GM19455 (cell line): ENCODE results near the gene PXDN.
"Not testable (repeated sequence)": the region's sequence is repeated elsewhere in the genome, so short reads cannot be mapped to it uniquely, and the experiment has no call there.

Experiments used
- ATAC-seq: cut with Tn5 transposase; IDR thresholded peaks from one replicate; pipeline ENCODE4 v1.9.1; 2021; ENCODE audit not compliant: unreplicated experiment

Gene PXDN

DNA sequence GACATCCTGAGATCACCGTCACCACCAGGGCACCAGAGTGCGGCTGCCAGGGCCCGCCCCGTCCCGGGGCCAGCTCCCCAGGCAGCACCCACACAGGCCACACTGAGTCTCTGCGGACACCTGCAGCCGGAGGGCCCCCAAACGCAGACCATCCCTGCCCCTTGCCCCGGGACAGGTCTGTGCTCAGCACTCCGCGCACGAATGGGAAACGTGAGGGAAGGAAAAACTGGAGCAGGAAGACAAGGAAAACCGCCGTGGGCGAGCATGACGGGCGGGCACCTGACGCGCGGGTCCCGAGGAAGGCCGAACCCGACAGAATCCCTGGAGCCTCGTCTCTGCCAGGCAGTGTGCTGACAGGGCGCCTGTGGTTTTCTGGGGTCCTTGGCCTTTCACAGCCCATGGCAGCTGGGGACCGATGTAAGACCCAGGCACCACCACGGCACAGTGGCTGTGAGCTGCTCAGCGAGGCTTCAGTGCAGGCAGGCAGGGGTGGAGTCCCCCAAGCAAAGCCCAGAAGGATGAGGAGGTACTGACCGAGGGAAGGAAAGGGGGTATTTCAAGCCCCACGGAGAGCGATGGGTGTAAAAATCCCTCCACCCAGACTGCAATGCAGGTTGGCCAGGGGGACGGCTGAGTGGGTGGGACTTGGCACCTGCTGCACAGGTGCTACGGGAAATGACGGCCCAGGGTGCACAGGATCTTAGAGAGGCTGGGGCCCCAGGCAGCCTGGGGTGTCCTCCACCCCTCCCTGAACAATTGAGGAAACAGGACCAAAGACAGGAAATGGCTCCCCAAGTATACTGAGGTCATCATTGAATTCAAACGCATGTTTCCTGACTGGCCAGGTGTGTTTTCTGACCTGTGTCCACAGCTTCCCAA is 59.0 kb downstream of the PXDN start:
- ATAC-seq = no peak

DNA sequence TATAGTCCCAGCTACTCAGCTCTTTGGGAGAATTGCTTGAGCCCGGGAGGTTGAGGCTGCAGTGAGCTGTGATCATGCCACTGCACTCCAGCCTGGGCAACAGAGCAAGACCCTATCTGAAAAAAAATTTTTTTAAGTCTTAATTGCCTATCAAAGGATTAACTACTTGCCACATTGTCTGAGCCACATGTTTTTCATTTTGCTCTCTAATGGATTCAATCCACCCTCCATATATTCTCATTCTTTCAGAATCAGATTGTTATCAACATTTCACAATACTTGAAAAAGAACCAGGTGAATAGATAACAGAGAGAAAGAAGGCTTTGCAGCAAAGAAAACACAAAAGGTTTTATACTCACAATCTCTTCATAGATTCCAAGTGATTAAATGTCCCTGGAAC is 61.0 kb downstream of the PXDN start:
- ATAC-seq = no peak

DNA sequence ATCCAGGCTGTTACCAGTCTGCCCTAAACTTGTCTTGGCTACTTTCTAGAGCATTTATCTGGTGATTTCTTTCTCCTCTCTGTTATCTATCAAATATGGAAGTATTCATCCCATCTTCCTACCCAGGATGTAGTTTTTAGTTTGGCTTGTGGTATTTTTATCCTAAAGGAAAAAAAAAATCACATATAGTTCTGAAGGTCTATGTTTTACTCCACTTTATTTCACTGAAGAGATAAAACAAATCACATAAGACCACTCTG is 62.2 kb downstream of the PXDN start:
- no peak for ATAC-seq

DNA sequence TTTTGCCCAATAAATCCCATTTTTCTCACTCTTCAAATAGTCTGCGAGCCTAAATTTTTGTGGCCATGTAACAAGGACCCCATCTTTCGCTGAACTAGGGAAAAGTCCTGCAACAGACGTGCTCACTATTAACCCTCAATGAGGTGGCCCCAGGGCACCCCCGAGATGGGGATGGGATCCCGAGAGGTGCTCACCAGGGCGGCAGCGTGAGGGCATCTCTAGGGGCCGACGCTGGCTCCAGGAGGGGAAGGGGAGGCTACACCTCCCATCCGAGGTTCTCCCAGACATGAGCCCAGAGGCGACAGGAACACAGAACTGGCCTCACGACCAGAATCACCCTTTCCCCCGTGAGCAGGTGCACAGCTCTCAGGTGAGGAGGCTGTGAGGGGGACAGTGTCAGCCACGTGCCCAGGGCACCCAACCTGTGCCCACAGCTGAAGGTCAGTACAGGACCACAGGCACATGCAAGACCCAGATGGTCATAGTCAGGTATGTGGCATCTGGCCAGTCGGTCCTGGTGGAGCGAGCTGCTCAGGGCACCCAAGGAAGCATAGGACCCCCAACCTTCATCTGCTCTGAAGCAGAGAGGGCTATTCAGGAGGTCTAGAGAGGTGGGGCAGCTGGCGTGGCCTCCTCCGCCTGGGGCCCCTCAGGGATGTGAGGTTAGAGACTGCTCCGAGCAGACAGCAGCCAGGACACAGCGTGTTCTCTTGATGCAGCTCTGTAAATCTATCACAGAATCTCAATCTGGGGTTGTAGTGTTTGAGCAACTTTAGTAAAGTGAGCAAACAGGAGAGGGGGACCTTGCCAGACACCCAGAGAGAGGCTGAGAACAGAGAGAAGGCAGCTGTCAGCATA is 62.8 kb downstream of the PXDN start:
- no peak for ATAC-seq

DNA sequence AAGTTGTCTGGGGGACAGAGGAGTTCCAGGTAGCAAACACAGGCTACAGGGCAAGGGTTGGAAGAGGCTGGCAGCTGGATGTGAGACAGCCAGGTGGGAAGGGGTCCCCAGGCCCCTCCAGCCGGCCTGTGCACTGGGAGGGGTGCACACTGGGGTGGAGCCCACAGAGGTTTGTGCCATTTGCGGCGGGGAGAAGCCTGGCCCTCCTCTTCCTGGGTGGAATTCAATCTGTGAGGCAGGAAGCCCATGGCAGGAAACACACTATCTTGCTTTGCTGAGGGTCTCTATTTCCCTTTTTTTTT is 63.3 kb downstream of the PXDN start:
- no peak for ATAC-seq

DNA sequence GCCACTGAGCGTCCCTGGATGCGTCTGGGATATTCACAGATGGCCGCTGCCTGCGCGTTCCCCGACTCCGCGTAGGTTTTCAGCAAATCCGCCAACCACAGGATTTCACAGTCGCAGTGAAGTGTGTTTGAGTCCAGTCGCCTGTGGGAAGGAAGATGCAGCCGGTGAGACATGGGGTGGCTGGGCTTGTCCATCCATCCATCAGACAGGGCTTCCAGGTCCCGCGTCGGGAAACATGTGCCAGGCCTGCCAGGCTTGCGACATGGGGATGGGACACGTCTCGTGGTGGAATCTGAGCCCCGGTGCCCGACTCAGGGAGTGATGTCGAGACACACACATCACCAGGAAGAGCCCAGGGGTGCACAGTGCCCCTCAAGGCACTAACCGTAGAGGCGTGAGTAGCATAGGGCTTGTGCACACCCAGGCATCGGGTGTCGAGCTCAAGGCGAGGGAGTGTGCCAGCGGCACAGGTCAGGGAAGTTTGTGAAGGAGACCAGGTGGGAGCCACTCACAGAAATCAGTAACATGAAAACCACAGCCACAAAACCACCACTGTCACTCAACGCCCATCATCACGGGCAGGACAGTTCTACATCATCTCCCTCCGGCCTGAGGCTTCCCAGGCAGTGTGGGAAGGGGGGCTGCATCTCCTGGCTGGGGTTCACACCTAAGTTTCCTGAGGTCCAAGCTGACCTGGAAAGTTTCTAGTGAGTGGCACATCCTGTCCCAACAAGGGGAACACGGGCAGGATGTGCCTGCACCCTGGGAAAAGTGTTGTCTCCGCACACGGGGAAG is 63.9 kb downstream of the PXDN start:
- ATAC-seq = no peak

DNA sequence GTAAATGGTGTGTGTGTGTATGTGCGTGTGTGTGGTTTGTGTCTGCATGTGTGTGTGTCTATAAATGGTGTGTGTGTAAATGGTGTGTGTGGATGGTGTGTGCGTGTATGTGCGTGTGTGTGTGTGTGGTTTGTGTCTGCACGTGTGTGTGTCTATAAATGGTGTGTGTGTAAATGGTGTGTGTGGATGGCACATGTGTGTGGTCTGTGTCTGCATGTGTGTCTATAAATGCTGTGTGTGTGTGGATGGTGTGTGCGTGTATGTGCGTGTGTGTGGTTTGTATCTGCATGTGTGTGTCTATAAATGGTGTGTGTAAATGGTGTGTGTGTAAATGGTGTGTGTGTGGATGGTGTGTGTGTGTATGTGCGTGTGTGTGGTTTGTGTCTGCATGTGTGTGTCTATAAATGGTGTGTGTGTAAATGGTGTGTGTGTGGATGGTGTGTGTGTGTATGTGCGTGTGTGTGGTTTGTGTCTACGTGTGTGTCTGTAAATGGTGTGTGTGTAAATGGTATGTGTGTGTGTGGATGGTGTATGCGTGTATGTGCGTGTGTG is 64.8 kb downstream of the PXDN start:
- ATAC-seq = not testable (repeated sequence)

DNA sequence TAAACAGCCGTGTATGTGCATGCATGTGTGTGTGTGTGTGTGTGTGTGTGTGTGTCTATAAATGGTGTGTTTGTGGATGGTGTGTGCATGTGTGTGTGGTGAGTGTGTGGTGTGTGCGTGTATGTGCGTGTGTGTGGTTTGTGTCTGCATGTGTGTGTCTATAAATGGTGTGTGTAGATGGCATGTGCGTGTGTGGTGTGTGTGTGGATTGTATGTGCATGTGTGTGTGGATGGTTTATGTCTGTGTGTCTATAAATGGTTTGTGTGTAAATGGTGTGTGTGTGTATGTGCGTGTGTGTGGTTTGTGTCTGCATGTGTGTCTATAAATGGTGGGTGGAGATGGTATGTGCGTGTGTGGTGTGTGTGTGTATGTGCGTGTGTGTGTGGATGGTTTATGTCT is 65.2 kb downstream of the PXDN start:
- not testable (repeated sequence) for ATAC-seq

DNA sequence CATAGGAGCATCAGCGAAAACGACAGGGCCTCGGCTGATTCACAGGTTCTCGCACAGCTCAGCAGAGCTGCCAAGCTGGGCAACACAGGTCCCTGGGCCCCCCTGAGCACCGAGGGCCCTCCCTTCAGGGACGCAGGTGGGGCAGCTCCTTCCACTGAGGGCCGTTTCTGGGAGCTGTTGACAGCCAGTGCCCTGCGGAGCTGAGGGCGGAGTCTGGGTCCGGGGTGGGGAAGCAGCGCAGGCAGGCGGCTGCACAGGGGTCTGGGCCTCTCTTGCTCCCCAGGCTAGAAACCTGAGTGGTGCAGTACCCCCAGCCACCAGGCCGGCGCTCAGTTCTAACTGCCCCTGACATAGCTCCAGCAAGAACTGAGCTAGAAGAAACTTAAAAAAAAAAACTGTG is 65.7 kb downstream of the PXDN start:
- no peak for ATAC-seq

DNA sequence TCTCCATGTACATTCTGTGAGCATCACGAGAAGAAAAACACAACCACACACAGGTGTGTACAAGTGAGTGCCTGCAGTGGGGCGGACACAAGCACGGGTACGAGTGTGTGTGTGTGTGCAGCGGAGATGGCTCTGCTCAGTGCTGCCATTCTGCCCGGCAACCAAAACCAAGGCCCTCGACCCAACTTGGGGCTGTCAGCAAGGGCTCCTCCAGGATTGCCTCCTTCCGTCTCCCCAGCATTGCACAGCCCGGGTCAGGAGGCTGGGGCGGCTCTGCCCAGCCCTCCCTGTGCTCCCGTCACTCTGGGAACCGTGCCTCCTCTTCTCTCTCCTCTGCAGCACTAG is 66.5 kb downstream of the PXDN start:
- no peak for ATAC-seq

DNA sequence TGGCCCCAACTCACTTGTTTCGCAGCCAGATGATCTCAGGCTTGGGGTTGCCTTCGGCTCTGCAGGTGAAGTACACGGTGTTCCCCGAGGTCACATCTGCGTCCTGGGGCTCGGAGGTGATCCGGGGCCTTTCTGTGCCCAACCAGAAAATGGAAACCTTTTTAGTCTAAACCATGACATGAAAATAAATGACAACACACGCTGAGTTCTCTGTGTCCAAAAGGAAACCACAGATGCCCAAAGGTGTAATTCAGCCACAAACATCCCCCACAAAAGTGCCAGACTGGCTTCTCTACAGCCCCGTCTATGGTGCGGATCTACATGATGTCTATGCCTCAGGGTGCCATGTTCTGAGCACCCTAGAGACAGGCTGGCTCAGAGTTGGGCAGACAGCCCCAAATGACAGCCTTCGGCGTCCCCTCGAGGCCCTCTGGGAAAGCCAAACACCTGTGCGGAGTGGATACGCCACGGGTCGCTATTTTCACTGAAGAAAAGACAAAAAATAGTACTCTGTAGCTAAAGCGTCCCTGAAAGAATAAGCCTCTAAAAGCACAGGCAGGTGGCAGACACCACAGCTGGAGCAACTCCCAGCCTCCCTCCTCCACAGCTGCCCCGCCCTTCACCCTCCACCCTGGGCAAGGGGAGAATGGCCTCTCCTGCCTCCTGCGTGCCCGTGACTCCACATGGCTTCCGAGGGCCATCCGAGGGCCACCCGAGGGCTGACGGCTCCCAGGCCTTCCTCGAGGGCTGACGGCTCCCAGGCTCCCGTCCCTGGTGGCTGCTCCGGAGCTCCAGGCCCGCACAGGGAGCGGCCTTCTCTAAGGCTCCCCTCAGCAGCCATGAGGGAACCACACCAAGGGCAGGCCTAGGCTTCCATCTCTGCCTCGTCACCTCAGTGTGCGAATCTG is 67.1 kb downstream of the PXDN start:
- no peak for ATAC-seq

DNA sequence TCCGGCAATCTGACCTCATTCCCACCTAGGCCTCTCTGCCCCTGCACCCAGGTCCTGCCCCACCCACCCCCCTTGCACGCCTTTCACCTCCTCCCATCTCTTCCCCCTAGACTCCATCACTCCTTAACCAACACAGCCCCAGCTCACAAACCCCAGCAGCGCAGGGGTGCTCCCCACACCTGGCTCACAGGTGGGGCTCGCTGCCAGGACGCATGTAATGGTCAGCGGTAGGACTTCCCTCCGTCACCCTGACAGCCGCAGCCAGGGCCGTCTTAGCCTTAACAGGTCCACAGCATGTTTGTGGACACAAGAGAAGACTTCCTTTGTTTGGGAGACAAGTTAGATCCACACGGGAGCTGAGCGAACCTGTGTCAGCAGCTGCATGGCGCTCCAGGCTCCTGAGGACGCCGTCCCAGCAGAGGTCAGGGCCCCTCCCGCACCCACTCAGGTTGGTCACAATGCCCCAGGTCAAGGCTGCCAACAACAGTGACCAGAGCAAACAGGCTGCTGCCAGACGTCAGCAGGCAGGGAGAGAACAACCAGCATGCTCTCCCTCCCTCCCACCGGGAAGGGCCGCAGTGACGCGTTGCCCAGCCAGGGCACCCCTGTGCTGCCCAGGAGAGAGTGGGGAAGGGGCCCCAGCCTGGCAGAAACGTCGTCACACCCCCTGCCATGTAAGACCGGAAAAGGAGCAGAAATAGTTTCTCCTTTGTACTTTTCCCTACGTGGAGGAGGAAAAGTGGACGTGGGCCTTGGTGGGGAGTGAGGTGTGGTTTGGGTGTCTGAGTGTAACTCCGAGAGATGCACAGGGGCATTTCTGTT is 68.0 kb downstream of the PXDN start:
- ATAC-seq = no peak

DNA sequence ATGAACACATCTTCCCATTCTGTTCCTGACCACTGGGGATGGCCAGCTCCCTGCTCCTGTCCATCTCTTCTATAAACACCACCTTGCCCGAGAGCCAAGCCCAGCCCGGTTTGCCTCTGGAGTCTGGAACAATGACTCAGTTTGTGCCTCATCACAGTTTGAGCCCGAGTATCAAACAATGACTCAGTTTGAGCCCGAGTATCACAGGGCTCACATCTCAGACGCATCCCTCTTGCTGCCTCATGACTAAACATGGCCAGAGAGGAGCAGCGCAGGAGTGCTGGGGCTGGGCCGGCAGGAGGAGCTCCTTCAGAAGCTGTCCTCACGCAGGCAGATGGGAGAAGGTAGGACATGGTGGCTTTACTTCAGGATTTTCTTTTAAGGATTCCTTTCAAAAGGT is 68.7 kb downstream of the PXDN start:
- no peak for ATAC-seq

DNA sequence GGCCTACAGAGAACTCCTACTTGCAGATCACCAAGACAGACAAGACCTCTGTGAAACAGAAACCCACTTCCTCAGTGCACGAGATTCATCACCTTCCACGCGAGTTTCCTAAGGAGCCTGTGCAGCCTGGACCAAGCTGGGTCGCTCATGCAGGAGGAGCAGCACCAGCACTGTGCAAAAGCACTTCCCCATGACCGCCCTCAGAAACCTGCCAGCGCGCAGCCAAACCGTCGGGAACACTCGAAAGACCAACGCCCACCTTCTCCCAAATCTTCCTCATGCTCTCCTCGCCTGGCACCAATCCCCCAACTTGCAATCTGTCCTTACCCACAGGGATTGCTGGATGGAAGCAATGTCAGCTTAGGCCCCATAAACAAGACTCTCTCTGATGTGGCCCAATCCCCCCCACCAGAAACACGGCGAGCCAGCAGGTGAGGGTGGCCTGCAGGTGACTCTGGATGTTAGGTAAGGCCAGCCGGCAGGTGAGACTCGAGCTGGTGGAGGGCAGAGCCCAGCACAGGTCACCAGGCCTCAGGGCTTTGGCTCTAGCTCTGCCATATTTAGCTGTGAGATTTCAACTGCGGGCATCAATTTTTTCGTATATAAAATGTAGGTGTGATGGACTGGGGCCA is 69.4 kb downstream of the PXDN start:
- no peak for ATAC-seq

DNA sequence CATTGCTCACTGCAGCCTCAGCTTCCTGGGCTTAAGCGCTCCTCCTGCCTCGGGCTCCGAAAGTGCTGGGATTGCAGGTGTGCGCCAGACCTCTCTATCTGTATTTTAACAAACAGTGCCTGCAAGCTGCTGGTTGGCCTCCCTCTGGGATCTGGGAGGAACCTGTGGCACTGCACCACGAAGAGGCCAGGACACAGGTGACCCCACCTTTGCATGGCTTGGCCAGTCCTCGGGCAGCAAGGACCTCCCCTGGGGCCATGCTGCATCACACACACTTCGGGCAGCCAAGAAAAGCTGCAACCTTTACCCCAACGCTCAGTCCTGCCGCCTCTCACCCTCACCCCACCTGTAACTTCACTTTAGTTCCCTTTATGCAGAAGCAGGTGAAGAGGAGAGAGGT is 70.0 kb downstream of the PXDN start:
- ATAC-seq = no peak

DNA sequence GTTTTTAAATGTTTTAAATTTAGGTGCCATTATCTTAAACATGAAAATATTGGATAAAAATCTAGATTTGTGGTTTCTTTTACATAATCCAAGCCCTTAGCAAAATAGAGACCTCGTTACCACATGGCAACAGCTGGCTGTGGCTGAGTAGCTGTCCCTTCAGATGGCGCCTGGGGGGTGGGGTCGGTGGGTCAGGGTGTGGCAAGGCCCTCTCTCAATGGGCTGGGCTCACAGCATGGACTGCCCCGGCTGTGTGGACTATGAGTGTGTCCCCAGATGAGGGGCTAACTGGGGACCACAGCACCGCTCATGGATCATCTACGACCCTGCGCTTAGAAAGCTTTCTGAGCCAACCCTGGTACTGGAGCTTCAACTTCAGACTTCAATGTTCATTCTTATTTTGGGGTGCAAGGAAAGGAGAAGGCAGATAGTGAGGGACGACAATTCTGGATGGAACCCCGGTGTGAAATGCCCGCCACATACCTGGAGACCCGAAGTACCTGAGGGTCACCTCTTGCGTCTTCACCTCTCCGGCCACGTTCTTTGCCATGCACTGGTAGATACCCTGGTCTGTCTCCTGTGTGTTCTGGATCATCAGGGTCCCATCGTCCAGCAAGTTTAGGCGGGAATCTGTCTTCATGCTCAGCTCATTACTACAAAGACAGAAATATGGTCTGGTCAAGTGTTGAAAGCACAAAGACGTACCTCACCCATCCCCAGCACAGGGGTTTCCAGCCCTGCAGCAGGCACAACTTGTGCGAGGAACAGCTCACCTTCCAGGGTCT is 71.0 kb downstream of the PXDN start:
- no peak for ATAC-seq

DNA sequence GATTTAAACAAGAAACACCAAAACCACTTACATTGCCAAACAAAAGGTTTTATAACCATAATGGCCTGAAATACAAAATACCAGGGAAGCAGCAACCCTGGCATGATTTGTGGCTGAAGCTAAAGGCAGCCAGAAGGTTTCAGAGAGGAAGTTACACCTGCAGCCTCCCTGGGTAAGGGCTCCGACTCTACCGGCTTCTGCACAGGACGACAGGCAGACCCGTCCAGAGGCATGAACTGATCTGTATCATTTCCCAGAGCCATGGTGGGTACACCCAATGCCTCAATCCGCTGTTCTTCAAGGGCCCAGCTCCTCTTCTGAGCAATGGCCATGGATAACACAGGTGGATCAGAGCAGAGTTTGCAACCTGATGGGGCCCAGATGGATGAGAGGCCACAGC is 71.6 kb downstream of the PXDN start:
- no peak for ATAC-seq

DNA sequence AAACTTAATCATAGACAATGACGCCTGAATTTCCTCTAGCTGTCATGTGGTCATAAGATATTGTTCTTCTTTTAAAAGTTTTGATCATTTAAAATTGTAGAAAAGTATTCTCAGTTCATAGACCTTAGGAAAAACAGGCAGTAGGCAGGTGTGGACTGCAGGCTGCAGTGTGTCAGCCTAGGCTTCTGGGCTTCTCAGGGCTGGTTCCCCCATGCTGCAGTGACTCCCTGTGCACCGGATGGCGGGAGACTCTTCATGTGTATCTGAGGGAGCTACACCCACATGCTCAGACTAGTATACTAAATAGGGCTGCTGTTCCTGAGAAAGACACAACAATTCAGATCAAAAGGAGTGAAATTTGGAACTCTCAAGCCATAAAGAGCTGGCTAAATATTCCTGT is 72.4 kb downstream of the PXDN start:
- ATAC-seq = no peak

DNA sequence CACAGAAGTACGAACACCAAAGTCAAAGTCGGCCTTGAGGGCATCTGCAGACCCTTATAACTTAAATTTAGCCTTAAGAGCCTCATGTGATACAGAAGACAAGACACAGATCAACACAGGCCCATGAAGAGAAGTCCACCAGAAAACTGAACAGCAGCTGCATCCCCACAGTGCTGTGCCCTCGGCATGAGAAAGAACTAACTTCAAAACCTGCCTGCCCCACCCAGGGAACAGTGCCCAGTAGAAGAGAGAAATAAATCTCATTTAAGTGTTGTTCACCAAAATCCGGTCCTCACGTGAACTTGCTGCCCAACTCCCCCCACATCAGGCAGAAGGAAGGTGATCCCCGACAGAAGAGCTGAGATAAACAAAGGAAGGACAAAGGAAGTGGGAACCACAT is 73.7 kb downstream of the PXDN start:
- no peak for ATAC-seq
